Measurements from ENCODE around the gene SIPA1L3.

- TF ChIP-seq RCOR1 (IDR thresholded peaks at IDR 0.05; ENCODE audit: borderline replicate concordance in 1 of 2, low read depth in 2 of 2, low read length in 2 of 2): no peak
- no peak for TF ChIP-seq POLR2A (conservative IDR thresholded peaks at IDR 0.05)
These were observed 31.3 kb downstream of the SIPA1L3 start for GRCh38 chr19:37938353-37938752.

All from K562 (cell line).